GM21360 (cell line): ENCODE results near the gene RAB31.

Experiments used
- ATAC-seq: cut with Tn5 transposase; IDR thresholded peaks from one replicate; pipeline ENCODE4 v1.9.1; 2021; ENCODE audit warnings: mild to moderate bottlenecking, moderate library complexity; ENCODE audit not compliant: unreplicated experiment

The RAB31 gene

DNA sequence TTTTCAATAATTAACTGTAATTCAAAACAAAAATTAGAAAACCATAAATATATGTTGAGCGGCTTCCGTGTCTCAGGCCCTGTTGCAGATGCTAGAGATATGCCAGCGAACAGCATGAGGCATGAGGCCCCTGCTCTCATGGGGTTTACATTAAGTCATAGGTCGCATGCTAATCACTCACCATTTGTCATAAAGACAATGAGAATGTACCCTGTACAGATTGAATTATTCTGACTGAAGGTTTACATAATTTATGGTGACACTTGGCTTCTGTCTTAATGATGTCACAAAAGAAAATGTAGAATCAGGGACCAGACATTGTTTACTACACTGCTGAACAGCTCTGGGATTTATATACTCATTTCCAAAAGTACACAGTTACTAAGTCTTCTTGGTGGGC is 199.8 kb downstream of the RAB31 start:
- ATAC-seq = no peak

DNA sequence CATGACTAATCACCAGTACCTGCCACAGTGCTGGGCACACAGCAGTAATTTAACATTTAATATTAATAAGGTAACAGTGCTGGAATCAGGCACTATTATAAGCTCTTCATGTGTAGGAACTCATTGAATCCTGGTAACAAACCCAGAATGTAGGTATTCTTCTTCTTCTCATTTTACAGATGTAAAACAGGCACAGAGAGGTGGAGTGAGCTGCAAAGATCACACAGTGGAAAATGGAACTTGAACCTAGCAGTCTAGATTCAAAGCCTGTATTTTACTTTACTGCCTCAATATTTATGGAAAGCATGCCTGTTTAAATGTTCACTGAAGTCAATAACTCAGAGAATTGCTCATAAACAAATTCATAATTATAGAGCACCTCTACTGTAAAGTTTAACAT is 202.0 kb downstream of the RAB31 start:
- ATAC-seq = no peak

DNA sequence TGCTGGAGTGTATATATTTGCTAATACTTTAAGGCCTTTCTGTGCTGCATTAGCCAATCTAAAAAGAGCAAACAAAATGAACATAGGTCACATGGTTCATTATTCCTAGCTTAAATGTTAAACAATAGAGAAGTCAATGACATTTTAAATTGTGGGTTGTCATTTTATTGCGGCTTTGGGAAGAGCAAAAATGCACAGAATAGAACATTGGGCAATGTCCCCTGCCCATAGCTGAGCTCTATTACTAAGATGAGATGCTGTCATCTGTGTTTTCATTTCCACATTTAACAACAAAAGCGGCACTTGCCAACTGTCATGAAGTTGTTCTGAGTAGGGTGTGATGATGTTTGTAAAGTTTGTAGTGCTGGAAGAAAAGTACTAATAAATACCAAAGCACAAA is 202.6 kb downstream of the RAB31 start:
- no peak for ATAC-seq

DNA sequence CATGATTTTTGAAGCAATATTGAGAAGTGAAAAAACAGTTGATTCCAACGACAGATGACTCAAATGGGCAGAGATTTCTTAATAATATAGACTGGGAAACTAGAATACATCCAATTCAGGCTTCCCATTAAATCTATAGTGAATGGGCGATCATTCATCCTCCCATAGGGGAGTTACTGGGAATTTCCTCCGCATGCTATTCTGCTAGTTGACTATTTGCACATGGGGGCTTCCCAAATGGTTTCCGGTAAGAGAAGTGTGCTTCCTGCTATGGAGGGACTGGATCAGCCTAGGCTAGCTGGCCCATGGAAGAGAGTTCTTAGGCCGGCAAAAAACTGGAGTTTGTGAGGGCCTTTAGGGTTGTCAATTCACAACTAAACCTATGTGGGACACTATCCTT is 203.1 kb downstream of the RAB31 start:
- ATAC-seq = no peak
